ENCODE results near the gene CD28.

The CD28 gene

GRCh38 chr2:203711399-203711798, 5.0 kb downstream of the CD28 start:
- H2AFZ ChIP-seq (ENCODE audit: insufficient read depth, low read length, poor library complexity), result no peak overlapping the region
- H2AK5ac ChIP-seq (ENCODE audit: low read length), result no peak overlapping the region
- H3K79me2 ChIP-seq (ENCODE audit: control insufficient read depth, insufficient read depth, low read length, poor library complexity), result no peaks in the 10 kb centered on the region
- H4K8ac ChIP-seq (ENCODE audit: low read depth, low read length), result no peak overlapping the region
- no peak overlapping the region for H3K18ac ChIP-seq (ENCODE audit: low read length)
- H2BK12ac ChIP-seq (ENCODE audit: low read length), result no peak overlapping the region
- WGBS (ENCODE audit: extremely low coverage, insufficient coverage, insufficient read length), result no CpG with 5 or more reads among the region's 3 CpGs
- no peak overlapping the region for H3K23ac ChIP-seq (ENCODE audit: low read length)
- no peaks in the 10 kb centered on the region for H3K36me3 ChIP-seq (ENCODE audit: control insufficient read depth in 1 of 2, insufficient read depth in 2 of 2, low read length in 2 of 2)
- no peak overlapping the region for H3K9ac ChIP-seq (ENCODE audit: low read length)
- H3K4me1 ChIP-seq (ENCODE audit: control insufficient read depth in 1 of 2, insufficient read depth in 2 of 2, low read length in 2 of 2), result no peaks in the 10 kb centered on the region
- no peak overlapping the region for H4K12ac ChIP-seq (ENCODE audit: low read depth, low read length)
- H3K27ac ChIP-seq (ENCODE audit: low read depth, low read length), result no peak overlapping the region
- no peak overlapping the region for H3K14ac ChIP-seq (ENCODE audit: low read length)
- peak in 1 of 2 donors; percentile 21 for DNase-seq
- H3K79me1 ChIP-seq (ENCODE audit: low read length), result no peaks in the 10 kb centered on the region
- H3K4me3 ChIP-seq (ENCODE audit: low read depth, low read length), result no peak overlapping the region
- no peak overlapping the region for H3K4ac ChIP-seq (ENCODE audit: low read depth, low read length)
- H2BK5ac ChIP-seq (ENCODE audit: low read depth, low read length, poor library complexity), result no peak overlapping the region
- H3K9me3 ChIP-seq (ENCODE audit: insufficient read depth, low read depth, low read length), result no peaks in the 10 kb centered on the region
- no peak overlapping the region for H4K91ac ChIP-seq (ENCODE audit: low read depth, low read length)
- H3K4me2 ChIP-seq (ENCODE audit: low read length), result no peak overlapping the region
- no peaks in the 10 kb centered on the region for H3K27me3 ChIP-seq (ENCODE audit: insufficient read depth, low read length)
- no peak overlapping the region for H2BK120ac ChIP-seq (ENCODE audit: insufficient read depth, low read length, poor library complexity)

- Histone ChIP-seq H3K9ac (ENCODE audit: low read length) (no peak overlapping the region), H3K79me2 (ENCODE audit: control insufficient read depth, insufficient read depth, low read length, poor library complexity) (no peaks in the 10 kb centered on the region), H4K91ac (ENCODE audit: low read depth, low read length) (no peak overlapping the region), H3K23ac (ENCODE audit: low read length) (no peak overlapping the region), H3K27me3 (ENCODE audit: insufficient read depth, low read length) (no peaks in the 10 kb centered on the region), H3K4me3 (ENCODE audit: low read depth, low read length) (no peak overlapping the region), H2BK12ac (ENCODE audit: low read length) (no peak overlapping the region), H3K9me3 (ENCODE audit: insufficient read depth, low read depth, low read length) (no peaks in the 10 kb centered on the region), H3K4ac (ENCODE audit: low read depth, low read length) (no peak overlapping the region), H2AFZ (ENCODE audit: insufficient read depth, low read length, poor library complexity) (no peak overlapping the region), H3K14ac (ENCODE audit: low read length) (no peak overlapping the region), H3K4me1 (ENCODE audit: control insufficient read depth in 1 of 2, insufficient read depth in 2 of 2, low read length in 2 of 2) (no peaks in the 10 kb centered on the region), H2BK5ac (ENCODE audit: low read depth, low read length, poor library complexity) (no peak overlapping the region), H3K36me3 (ENCODE audit: control insufficient read depth in 1 of 2, insufficient read depth in 2 of 2, low read length in 2 of 2) (no peaks in the 10 kb centered on the region), H3K4me2 (ENCODE audit: low read length) (no peak overlapping the region), H3K27ac (ENCODE audit: low read depth, low read length) (no peak overlapping the region), H3K18ac (ENCODE audit: low read length) (no peak overlapping the region), H3K79me1 (ENCODE audit: low read length) (no peaks in the 10 kb centered on the region), H4K12ac (ENCODE audit: low read depth, low read length) (no peak overlapping the region), H2BK120ac (ENCODE audit: insufficient read depth, low read length, poor library complexity) (no peak overlapping the region), H4K8ac (ENCODE audit: low read depth, low read length) (no peak overlapping the region), H2AK5ac (ENCODE audit: low read length) (no peak overlapping the region)
- no peak for DNase-seq
- WGBS (ENCODE audit: extremely low coverage, insufficient coverage, insufficient read length), result no CpG with 5 or more reads among the region's 1 CpG
These were observed 6.9 kb downstream of the CD28 start for GRCh38 chr2:203713381-203713780.

GRCh38 chr2:203714112-203714511, 7.7 kb downstream of the CD28 start:
- Histone ChIP-seq H3K79me2 (ENCODE audit: control insufficient read depth, insufficient read depth, low read length, poor library complexity) (no peaks in the 10 kb centered on the region), H3K27ac (ENCODE audit: low read depth, low read length) (no peak overlapping the region), H3K4me2 (ENCODE audit: low read length) (no peak overlapping the region), H3K9ac (ENCODE audit: low read length) (no peak overlapping the region), H3K36me3 (ENCODE audit: control insufficient read depth in 1 of 2, insufficient read depth in 2 of 2, low read length in 2 of 2) (no peaks in the 10 kb centered on the region), H2BK5ac (ENCODE audit: low read depth, low read length, poor library complexity) (no peak overlapping the region), H3K4me1 (ENCODE audit: control insufficient read depth in 1 of 2, insufficient read depth in 2 of 2, low read length in 2 of 2) (no peaks in the 10 kb centered on the region), H4K91ac (ENCODE audit: low read depth, low read length) (no peak overlapping the region), H3K4me3 (ENCODE audit: low read depth, low read length) (no peak overlapping the region), H4K8ac (ENCODE audit: low read depth, low read length) (no peak overlapping the region), H2AFZ (ENCODE audit: insufficient read depth, low read length, poor library complexity) (no peak overlapping the region), H3K14ac (ENCODE audit: low read length) (no peak overlapping the region), H3K18ac (ENCODE audit: low read length) (no peak overlapping the region), H2BK12ac (ENCODE audit: low read length) (no peak overlapping the region), H3K9me3 (ENCODE audit: insufficient read depth, low read depth, low read length) (no peaks in the 10 kb centered on the region), H3K27me3 (ENCODE audit: insufficient read depth, low read length) (no peaks in the 10 kb centered on the region), H4K12ac (ENCODE audit: low read depth, low read length) (no peak overlapping the region), H2BK120ac (ENCODE audit: insufficient read depth, low read length, poor library complexity) (no peak overlapping the region), H3K4ac (ENCODE audit: low read depth, low read length) (no peak overlapping the region), H3K79me1 (ENCODE audit: low read length) (no peaks in the 10 kb centered on the region), H3K23ac (ENCODE audit: low read length) (no peak overlapping the region), H2AK5ac (ENCODE audit: low read length) (no peak overlapping the region)
- no peak for DNase-seq
- whole genome bisulfite sequencing (ENCODE audit: extremely low coverage, insufficient coverage, insufficient read length), result no CpG with 5 or more reads among the region's 3 CpGs

GRCh38 chr2:203715744-203716143, 9.3 kb downstream of the CD28 start:
- Histone ChIP-seq H3K27me3 (ENCODE audit: insufficient read depth, low read length) (no peaks in the 10 kb centered on the region), H3K4ac (ENCODE audit: low read depth, low read length) (no peak overlapping the region), H3K27ac (ENCODE audit: low read depth, low read length) (no peak overlapping the region), H2BK12ac (ENCODE audit: low read length) (no peak overlapping the region), H3K36me3 (ENCODE audit: control insufficient read depth in 1 of 2, insufficient read depth in 2 of 2, low read length in 2 of 2) (no peaks in the 10 kb centered on the region), H4K12ac (ENCODE audit: low read depth, low read length) (no peak overlapping the region), H3K79me2 (ENCODE audit: control insufficient read depth, insufficient read depth, low read length, poor library complexity) (no peaks in the 10 kb centered on the region), H3K4me1 (ENCODE audit: control insufficient read depth in 1 of 2, insufficient read depth in 2 of 2, low read length in 2 of 2) (no peaks in the 10 kb centered on the region), H2BK120ac (ENCODE audit: insufficient read depth, low read length, poor library complexity) (no peak overlapping the region), H3K14ac (ENCODE audit: low read length) (no peak overlapping the region), H3K9ac (ENCODE audit: low read length) (no peak overlapping the region), H4K91ac (ENCODE audit: low read depth, low read length) (no peak overlapping the region), H3K79me1 (ENCODE audit: low read length) (no peaks in the 10 kb centered on the region), H3K4me2 (ENCODE audit: low read length) (no peak overlapping the region), H3K9me3 (ENCODE audit: insufficient read depth, low read depth, low read length) (no peaks in the 10 kb centered on the region), H2AK5ac (ENCODE audit: low read length) (no peak overlapping the region), H3K18ac (ENCODE audit: low read length) (no peak overlapping the region), H3K23ac (ENCODE audit: low read length) (no peak overlapping the region), H2BK5ac (ENCODE audit: low read depth, low read length, poor library complexity) (no peak overlapping the region), H2AFZ (ENCODE audit: insufficient read depth, low read length, poor library complexity) (no peak overlapping the region), H3K4me3 (ENCODE audit: low read depth, low read length) (no peak overlapping the region), H4K8ac (ENCODE audit: low read depth, low read length) (no peak overlapping the region)
- no peak for DNase-seq
- no CpG with 5 or more reads among the region's 2 CpGs for WGBS (ENCODE audit: extremely low coverage, insufficient coverage, insufficient read length)

Measured in trophoblast cell (in vitro differentiated cells and primary cell).